GM21367 (cell line): ENCODE measurements around the gene UBE2M.

Experiments used
- ATAC-seq: cut with Tn5 transposase; IDR thresholded peaks from one replicate; pipeline ENCODE4 v1.9.1; 2021; ENCODE audit not compliant: unreplicated experiment

Gene UBE2M

GRCh38 chr19:58555920-58556621, 2.3 kb downstream of the UBE2M start:
- ATAC-seq = no peak

DNA sequence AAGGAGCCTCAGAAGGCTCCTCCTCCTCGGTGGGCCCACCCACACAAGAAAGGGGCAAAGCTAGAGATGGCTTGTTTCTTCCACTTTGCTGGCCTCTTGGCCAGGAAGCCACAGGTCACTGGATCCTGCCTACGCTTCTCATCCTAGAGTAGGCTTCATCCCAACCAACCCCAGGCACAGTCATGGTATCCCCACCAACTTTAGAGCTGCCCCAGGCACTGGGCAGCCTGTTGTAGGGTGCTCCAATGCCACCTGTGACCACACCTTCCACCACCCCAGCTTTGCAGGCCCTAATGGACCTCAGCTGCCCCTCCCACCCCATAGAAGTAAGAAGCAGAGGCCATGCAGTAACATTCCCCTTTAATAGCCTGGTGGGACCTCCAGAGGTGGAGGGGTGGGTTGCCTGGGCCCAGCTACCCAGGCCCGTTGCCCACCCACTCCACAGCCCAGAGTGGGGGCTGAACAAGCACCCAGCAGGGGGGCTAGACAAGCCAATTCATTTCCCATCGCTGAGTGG, 3.0 kb downstream of the UBE2M start:
- ATAC-seq = no peak

GRCh38 chr19:58554494-58555368, 3.7 kb downstream of the UBE2M start, which contains the start of gene CHMP2A:
Gene CHMP2A (minus strand): TSS chr19:58555105. CDS start chr19:58554212, 893 bp downstream.
- no peak for ATAC-seq

DNA sequence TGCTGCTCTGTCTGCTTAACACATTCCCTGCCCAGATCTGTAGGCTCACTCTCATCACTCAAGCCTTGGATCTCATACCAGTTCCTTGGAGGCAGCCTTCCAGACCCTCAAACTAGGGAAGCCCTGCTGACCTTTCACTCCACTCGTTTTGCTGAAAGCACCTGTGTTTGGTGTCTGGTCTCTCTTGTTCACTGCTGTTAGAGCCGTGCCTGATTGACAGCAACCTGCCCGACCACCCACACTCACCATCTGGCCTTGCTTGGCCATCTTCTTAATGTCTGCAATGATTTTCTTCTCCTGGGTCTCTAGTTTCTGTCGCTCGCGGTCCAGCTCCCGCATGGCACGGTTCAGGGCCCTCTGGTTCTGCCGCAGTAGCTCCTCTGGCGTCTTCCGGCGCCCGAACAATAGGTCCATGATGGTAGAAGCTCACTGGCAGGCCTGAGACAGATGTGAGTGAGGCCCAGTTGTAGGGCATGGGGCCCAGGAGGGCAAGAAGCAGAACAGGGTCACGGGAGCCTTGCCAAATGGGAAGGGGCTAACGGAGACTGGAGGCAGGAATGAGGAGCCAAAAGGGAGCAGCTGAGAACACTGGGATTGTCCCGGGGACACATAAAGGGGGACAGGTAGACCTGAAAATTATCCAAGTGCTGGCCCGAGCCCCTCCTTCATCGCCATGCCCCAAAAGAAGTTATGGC, 4.5 kb downstream of the UBE2M start:
- ATAC-seq = no peak

- no peak for ATAC-seq
Observed at GRCh38 chr19:58552655-58553054, 5.8 kb downstream of the UBE2M start.

GRCh38 chr19:58551577-58552471, 6.6 kb downstream of the UBE2M start:
- ATAC-seq = no peak

GRCh38 chr19:58551123-58551497, 7.3 kb downstream of the UBE2M start:
- ATAC-seq = no peak

DNA sequence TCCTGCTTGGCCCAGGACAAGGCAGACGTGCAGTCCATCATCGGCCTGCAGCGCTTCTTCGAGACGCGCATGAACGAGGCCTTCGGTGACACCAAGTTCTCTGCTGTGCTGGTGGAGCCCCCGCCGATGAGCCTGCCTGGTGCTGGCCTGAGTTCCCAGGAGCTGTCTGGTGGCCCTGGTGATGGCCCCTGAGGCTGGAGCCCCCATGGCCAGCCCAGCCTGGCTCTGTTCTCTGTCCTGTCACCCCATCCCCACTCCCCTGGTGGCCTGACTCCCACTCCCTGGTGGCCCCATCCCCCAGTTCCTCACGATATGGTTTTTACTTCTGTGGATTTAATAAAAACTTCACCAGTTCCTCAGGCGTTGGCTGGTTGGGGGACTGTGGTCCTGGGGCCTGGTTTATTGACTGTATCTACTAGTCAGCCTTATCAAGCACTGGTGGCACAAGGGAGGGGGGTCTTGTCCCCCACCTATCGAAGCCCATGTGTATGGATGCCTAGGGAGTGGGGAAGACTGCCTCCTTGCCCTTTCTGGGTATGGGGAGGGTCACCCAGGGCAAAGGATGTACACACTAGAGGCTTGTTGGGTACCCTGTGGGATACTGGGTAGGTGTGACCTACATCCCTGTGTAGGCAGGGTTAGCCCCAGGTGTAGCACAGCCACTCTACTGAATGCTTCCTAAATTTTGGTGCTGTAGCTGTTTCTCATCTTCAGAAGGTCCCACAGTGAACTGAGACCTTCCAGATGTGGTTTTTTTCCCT, 7.9 kb downstream of the UBE2M start:
- no peak for ATAC-seq

DNA sequence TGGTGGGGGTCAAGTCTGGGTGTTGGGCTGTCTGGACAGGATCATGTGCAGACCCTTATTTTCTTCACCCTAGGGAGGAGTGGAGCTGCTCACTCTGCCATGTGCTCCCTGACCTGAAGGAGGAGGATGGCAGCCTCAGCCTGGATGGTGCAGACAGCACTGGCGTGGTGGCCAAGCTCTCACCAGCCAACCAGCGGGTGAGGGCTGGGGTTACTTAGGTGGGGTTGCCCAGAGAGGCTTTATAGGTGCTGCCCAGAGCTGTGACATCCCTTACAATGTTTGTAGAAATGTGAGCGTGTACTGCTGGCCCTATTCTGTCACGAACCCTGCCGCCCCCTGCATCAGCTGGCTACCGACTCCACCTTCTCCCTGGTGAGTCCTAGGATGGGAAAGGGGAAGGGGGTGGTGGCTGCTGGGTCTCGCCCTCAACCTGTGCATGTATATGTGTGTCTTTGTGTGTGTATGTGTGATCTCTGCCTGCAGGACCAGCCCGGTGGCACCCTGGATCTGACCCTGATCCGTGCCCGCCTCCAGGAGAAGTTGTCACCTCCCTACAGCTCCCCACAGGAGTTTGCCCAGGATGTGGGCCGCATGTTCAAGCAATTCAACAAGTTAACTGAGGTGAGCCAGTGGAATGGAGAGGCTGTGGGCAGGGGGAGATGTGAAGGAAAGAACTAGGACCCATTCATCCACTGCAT, 8.6 kb downstream of the UBE2M start:
- ATAC-seq = no peak

GRCh38 chr19:58548859-58549663, 9.3 kb downstream of the UBE2M start:
- no peak for ATAC-seq

DNA sequence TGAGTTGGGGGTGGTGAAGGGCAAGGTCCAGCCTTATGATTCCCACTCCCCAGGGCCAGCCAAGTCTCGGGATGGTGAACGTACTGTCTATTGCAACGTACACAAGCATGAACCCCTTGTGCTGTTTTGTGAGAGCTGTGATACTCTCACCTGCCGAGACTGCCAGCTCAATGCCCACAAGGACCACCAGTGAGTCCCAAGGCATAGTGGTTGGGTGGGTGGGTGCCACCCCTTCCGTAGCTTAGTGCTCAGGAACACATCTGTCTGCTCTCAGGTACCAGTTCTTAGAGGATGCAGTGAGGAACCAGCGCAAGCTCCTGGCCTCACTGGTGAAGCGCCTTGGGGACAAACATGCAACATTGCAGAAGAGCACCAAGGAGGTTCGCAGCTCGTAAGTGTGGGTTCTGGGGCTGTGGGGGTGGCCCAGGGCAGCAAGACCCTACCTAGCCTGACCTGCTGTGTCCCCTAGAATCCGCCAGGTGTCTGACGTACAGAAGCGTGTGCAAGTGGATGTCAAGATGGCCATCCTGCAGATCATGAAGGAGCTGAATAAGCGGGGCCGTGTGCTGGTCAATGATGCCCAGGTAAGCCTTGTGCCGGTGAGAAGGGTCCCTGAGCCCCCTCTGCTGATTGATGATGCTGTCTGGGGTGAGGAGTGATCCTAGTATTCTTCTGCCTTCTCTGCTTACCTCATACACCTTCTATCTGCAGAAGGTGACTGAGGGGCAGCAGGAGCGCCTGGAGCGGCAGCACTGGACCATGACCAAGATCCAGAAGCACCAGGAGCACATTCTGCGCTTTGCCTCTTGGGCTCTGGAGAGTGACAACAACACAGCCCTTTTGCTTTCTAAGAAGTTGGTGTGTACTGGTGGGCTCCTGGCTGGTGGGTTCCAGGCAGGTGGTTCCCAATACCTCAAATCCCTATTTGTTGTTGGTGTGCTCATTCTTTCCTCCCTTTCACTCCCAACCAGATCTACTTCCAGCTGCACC, 10.8 kb downstream of the UBE2M start:
- no peak for ATAC-seq

- no peak for ATAC-seq
Observed at GRCh38 chr19:58546019-58546530, 12.3 kb downstream of the UBE2M start.

DNA sequence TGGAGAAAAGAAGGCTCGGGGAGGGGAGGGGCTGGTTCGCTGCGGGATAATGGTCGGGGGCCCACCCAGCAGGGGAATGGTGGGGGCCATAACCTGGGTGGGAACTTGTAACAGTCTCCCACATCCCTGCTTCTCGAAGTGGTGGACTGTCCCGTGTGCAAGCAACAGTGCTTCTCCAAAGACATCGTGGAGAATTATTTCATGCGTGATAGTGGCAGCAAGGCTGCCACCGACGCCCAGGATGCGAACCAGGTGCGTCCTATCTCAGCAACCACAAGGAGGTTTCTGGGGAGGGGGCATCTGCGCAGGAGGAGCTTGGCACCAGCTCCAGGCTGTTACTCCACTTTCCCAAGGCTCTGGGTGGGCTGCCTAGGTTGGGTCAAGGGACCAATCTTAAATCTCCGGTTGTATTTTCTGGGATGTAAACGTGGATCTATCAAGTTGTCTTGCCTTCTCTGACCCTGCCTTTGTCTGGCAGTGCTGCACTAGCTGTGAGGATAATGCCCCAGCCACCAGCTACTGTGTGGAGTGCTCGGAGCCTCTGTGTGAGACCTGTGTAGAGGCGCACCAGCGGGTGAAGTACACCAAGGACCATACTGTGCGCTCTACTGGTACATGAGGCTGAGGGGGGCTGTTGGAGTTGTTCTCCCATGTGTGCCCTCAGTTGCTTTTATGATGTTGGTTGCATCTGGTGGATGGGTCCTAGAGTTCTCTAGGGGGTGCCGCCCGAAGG, 13.0 kb downstream of the UBE2M start:
- ATAC-seq = no peak

GRCh38 chr19:58544591-58545285, 13.7 kb downstream of the UBE2M start:
- peak; percentile 28 for ATAC-seq

- peak; percentile 68 for ATAC-seq
Observed at GRCh38 chr19:58543826-58544590, 14.4 kb downstream of the UBE2M start, which contains the start of gene TRIM28. Gene TRIM28 (plus strand): TSS chr19:58544064. CDS start chr19:58544758, 694 bp downstream.
